ENCODE measurements around the gene TRAPPC2.

DNA sequence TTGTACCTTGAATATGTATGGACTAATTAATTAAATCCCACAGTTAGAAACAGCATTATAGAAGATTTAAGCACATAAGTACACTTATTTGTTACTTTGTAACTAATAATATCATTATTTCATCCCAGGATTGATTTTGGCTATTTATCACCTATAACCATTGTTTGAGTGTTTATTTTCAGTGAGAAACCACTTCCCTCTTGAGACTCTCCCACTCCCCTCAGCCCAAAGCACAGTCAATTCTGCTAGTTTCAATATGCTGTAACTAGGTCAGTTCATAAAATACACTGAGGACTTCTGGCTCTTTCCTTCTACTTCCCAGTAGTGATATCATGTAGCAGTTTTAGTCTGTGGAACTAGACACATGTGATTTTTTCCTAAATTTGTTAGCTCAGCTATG lies 16.4 kb upstream of the TRAPPC2 start:
- TF ChIP-seq, protein P1, sequence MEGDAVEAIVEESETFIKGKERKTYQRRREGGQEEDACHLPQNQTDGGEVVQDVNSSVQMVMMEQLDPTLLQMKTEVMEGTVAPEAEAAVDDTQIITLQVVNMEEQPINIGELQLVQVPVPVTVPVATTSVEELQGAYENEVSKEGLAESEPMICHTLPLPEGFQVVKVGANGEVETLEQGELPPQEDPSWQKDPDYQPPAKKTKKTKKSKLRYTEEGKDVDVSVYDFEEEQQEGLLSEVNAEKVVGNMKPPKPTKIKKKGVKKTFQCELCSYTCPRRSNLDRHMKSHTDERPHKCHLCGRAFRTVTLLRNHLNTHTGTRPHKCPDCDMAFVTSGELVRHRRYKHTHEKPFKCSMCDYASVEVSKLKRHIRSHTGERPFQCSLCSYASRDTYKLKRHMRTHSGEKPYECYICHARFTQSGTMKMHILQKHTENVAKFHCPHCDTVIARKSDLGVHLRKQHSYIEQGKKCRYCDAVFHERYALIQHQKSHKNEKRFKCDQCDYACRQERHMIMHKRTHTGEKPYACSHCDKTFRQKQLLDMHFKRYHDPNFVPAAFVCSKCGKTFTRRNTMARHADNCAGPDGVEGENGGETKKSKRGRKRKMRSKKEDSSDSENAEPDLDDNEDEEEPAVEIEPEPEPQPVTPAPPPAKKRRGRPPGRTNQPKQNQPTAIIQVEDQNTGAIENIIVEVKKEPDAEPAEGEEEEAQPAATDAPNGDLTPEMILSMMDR (IDR thresholded peaks at IDR 0.05): no peak
- TF ChIP-seq, protein P2, sequence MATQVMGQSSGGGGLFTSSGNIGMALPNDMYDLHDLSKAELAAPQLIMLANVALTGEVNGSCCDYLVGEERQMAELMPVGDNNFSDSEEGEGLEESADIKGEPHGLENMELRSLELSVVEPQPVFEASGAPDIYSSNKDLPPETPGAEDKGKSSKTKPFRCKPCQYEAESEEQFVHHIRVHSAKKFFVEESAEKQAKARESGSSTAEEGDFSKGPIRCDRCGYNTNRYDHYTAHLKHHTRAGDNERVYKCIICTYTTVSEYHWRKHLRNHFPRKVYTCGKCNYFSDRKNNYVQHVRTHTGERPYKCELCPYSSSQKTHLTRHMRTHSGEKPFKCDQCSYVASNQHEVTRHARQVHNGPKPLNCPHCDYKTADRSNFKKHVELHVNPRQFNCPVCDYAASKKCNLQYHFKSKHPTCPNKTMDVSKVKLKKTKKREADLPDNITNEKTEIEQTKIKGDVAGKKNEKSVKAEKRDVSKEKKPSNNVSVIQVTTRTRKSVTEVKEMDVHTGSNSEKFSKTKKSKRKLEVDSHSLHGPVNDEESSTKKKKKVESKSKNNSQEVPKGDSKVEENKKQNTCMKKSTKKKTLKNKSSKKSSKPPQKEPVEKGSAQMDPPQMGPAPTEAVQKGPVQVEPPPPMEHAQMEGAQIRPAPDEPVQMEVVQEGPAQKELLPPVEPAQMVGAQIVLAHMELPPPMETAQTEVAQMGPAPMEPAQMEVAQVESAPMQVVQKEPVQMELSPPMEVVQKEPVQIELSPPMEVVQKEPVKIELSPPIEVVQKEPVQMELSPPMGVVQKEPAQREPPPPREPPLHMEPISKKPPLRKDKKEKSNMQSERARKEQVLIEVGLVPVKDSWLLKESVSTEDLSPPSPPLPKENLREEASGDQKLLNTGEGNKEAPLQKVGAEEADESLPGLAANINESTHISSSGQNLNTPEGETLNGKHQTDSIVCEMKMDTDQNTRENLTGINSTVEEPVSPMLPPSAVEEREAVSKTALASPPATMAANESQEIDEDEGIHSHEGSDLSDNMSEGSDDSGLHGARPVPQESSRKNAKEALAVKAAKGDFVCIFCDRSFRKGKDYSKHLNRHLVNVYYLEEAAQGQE (IDR thresholded peaks at IDR 0.05; ENCODE audit: insufficient read depth in 1 of 2, low read depth in 2 of 2, low read length in 1 of 2): no peak
- no peak for TF ChIP-seq POLR2AphosphoS5 (IDR thresholded peaks at IDR 0.05; ENCODE audit: low read depth, low read length)

Data from Panc1 (cell line).